Neural progenitor cell (in vitro differentiated cells): ENCODE measurements around the gene TRPM6. TPM values are rescaled to one million over a fixed set of nuclear protein-coding genes. Genes with fewer than 3 reads are reported as not detected.

Experiments
- DNase-seq: peaks from one replicate; pipeline ENCODE4 v3.0.0-alpha.2; 2016; ENCODE audit warnings: low spot score
- H2AFZ ChIP-seq: fragments of 200-600 bp; sonication (generic); replicated peaks from 2 replicates; pipeline ENCODE4 v1.6.1; 2016; ENCODE audit warnings: antibody characterized with exemption
- H3F3A ChIP-seq: fragments of 200-600 bp; sonication (generic); 2 replicates; pipeline ENCODE4 v1.6.1; 2016; ENCODE audit warnings: antibody characterized with exemption, low read depth
- H3K27ac ChIP-seq: fragments of 200-600 bp; sonication (generic); 2 replicates; pipeline ENCODE4 v1.5.1; 2016; ENCODE audit warnings: mild to moderate bottlenecking
- H3K27me3 ChIP-seq: fragments of 200-600 bp; sonication (generic); 2 replicates; pipeline ENCODE4 v1.6.1; 2016; ENCODE audit warnings: mild to moderate bottlenecking, moderate library complexity
- H3K36me3 ChIP-seq: fragments of 200-600 bp; sonication (generic); 2 replicates; pipeline ENCODE4 v1.5.1; 2016
- H3K4me1 ChIP-seq: fragments of 200-600 bp; sonication (generic); 2 replicates; pipeline ENCODE4 v1.6.1; 2016; ENCODE audit warnings: mixed run types
- H3K4me2 ChIP-seq: fragments of 200-600 bp; sonication (generic); 2 replicates; pipeline ENCODE4 v1.6.1; 2016
- H3K4me3 ChIP-seq: fragments of 200-600 bp; sonication (generic); 2 replicates; pipeline ENCODE4 v1.5.1; 2016
- H3K79me2 ChIP-seq: fragments of 200-600 bp; sonication (generic); 2 replicates; pipeline ENCODE4 v1.6.1; 2016; ENCODE audit warnings: low read depth
- H3K9ac ChIP-seq: fragments of 200-600 bp; sonication (generic); 2 replicates; pipeline ENCODE4 v1.6.1; 2016
- H3K9me3 ChIP-seq: fragments of 200-600 bp; sonication (generic); 2 replicates; pipeline ENCODE4 v1.5.1; 2016; ENCODE audit warnings: low read depth
- H4K20me1 ChIP-seq: fragments of 200-600 bp; sonication (generic); 2 replicates; pipeline ENCODE4 v1.6.1; 2016; ENCODE audit warnings: low read depth
- H3K27ac Mint-ChIP-seq: 3 replicates; pipeline ENCODE4 v1.8.0; 2021; ENCODE audit warnings: mixed read lengths
- H3K27me3 Mint-ChIP-seq: 2 replicates; pipeline ENCODE4 v1.8.0; 2022; ENCODE audit warnings: low read depth, mild to moderate bottlenecking, inconsistent platforms, moderate library complexity, mixed read lengths; ENCODE audit not compliant: insufficient read depth
- H3K36me3 Mint-ChIP-seq: 3 replicates; pipeline ENCODE4 v1.8.0; 2021; ENCODE audit warnings: mixed read lengths
- H3K4me1 Mint-ChIP-seq: 3 replicates; pipeline ENCODE4 v1.8.0; 2021; ENCODE audit warnings: mixed read lengths
- H3K4me3 Mint-ChIP-seq: 3 replicates; pipeline ENCODE4 v1.8.0; 2021; ENCODE audit warnings: mild to moderate bottlenecking, moderate library complexity, mixed read lengths
- H3K9me3 Mint-ChIP-seq: 3 replicates; pipeline ENCODE4 v1.8.0; 2020; ENCODE audit warnings: mixed read lengths
- EZH2 ChIP-seq: fragments of 200-600 bp; sonication (generic); IDR thresholded peaks from 2 replicates; pipeline ENCODE4 v1.6.1; 2017; ENCODE audit warnings: antibody characterized with exemption, mild to moderate bottlenecking, moderate library complexity
- EZH2phosphoT487 ChIP-seq: fragments of 200-600 bp; sonication (generic); IDR thresholded peaks from 2 replicates; pipeline ENCODE4 v1.6.1; 2017; ENCODE audit warnings: antibody characterized with exemption
- total RNA-seq: library from RNA; depleted of rRNA; stranded (reverse); fragments of >200 nt; gene quantifications from 2 replicates; pipeline ENCODE4 v1.2.3, GENCODE V29; 2015; ENCODE audit warnings: low replicate concordance
- TF ChIP-seq, protein P1 (sequence below): fragments of 200-600 bp; sonication (generic); IDR thresholded peaks from 2 replicates; pipeline ENCODE4 v1.5.1; 2017; ENCODE audit warnings: antibody characterized with exemption, mild to moderate bottlenecking

TRPM6 gene
- total RNA-seq, 1 donor from 2014 or later: not detected

DNA sequence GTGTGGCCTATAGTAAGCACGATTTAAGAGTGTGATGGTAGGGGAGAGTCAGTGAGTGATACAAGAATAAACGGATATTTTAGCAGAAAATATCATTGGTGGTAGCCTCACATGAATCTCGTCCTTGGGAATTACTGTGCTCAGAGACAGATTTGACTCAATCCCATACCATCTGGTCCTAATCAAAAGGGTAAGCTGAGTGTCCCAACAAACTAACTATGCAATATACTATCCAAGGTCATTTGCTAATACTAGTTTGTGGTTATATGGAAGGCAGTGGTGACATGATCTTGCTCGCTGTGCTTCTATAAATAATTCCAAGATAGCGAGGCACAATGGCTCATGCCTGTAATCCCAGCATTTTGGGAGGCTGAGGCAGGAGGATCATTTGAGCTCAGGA is 103.2 kb downstream of the TRPM6 start:
- Histone ChIP-seq H3K4me1 (no peaks in the 10 kb centered on the region), H3K9ac (no peak overlapping the region), H3K9me3 (no peaks in the 10 kb centered on the region), H2AFZ (no peak overlapping the region), H3K4me2 (no peak overlapping the region), H4K20me1 (no peaks in the 10 kb centered on the region), H3K36me3 (no peaks in the 10 kb centered on the region), H3F3A (no peaks in the 10 kb centered on the region), H3K4me3 (no peak overlapping the region), H3K27me3 (no peaks in the 10 kb centered on the region), H3K27ac (no peak overlapping the region), H3K79me2 (no peaks in the 10 kb centered on the region)
- peaks cover 2% of the 10 kb centered on the region for H3K27me3 Mint-ChIP-seq
- no peak overlapping the region for H3K27ac Mint-ChIP-seq
- no peaks in the 10 kb centered on the region for H3K9me3 Mint-ChIP-seq
- H3K4me3 Mint-ChIP-seq: no peak overlapping the region
- H3K36me3 Mint-ChIP-seq: no peaks in the 10 kb centered on the region
- no peak for TF ChIP-seq EZH2phosphoT487
- TF ChIP-seq, protein P1, sequence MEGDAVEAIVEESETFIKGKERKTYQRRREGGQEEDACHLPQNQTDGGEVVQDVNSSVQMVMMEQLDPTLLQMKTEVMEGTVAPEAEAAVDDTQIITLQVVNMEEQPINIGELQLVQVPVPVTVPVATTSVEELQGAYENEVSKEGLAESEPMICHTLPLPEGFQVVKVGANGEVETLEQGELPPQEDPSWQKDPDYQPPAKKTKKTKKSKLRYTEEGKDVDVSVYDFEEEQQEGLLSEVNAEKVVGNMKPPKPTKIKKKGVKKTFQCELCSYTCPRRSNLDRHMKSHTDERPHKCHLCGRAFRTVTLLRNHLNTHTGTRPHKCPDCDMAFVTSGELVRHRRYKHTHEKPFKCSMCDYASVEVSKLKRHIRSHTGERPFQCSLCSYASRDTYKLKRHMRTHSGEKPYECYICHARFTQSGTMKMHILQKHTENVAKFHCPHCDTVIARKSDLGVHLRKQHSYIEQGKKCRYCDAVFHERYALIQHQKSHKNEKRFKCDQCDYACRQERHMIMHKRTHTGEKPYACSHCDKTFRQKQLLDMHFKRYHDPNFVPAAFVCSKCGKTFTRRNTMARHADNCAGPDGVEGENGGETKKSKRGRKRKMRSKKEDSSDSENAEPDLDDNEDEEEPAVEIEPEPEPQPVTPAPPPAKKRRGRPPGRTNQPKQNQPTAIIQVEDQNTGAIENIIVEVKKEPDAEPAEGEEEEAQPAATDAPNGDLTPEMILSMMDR: no peak
- TF ChIP-seq EZH2: no peak
- DNase-seq: no peak
- no peaks in the 10 kb centered on the region for H3K4me1 Mint-ChIP-seq

DNA sequence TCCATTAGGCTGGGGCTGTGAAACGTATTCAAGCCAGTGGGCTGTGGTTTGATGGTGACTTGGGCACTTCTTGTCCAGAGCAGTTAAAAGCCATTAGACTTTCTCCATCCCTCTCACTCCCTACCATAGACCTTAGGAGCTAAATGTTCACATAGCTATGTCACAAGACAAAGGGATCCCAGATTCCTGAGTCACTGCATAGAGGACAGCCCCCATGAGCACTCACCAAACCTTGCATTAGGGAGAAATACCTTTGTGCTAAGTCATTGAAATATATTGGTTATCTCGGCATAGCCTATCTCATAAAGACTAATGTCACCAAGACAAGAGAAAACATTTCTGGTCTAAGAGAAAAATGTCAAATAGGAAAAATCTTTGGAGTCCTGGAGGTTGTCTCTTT is 104.3 kb downstream of the TRPM6 start:
- Histone ChIP-seq H3K4me1 (no peaks in the 10 kb centered on the region), H3K36me3 (no peaks in the 10 kb centered on the region), H3K4me3 (no peak overlapping the region), H3K27ac (no peak overlapping the region), H2AFZ (no peak overlapping the region), H3K9ac (no peak overlapping the region), H3K79me2 (no peaks in the 10 kb centered on the region), H3F3A (no peaks in the 10 kb centered on the region), H4K20me1 (no peaks in the 10 kb centered on the region), H3K4me2 (no peak overlapping the region), H3K27me3 (no peaks in the 10 kb centered on the region), H3K9me3 (no peaks in the 10 kb centered on the region)
- H3K27me3 Mint-ChIP-seq: peaks cover 2% of the 10 kb centered on the region
- H3K9me3 Mint-ChIP-seq: no peaks in the 10 kb centered on the region
- H3K4me3 Mint-ChIP-seq: no peak overlapping the region
- H3K27ac Mint-ChIP-seq: no peak overlapping the region
- no peak for TF ChIP-seq EZH2phosphoT487
- TF ChIP-seq, protein P1: no peak
- no peak for TF ChIP-seq EZH2
- no peaks in the 10 kb centered on the region for H3K4me1 Mint-ChIP-seq
- no peaks in the 10 kb centered on the region for H3K36me3 Mint-ChIP-seq
- DNase-seq: no peak

DNA sequence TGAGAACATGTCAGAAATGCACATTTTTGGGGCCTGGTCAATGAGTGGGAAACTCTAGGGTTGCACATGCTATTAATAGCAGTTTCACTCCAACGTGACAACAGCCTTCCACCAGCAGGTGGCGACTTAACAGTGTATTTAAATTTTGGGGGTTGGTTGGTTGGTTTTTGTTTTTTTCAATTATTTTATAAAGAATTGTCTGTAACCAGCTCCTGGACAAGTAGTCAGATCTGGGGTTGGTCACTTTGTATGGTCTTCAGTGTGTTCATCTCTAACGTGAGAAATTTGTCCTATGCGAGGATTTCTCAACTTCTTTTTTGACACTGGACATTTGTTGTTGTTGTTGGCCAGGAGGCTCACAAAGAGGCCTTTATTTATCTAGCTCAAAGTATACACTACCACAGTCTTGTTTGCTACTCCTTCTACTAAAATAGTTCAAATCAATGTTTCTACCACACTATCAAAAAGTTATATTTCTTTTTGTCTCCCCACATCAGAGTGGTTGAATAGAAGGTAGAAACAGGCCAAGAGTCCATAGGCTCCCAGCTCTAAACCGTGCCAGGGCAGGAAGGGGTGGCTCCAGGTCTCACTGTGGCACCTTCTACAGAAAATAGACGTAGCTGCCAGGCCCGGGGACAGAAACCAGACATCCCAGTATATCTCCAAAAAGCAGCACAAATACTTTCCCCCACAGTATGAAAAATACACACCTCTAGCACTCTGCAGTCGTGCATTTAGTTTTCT is 110.4 kb downstream of the TRPM6 start:
- TF ChIP-seq EZH2: no peak
- TF ChIP-seq, protein P1: peak; percentile 90
- H3K36me3 ChIP-seq: no peaks in the 10 kb centered on the region
- H3K27me3 ChIP-seq: no peaks in the 10 kb centered on the region
- no peaks in the 10 kb centered on the region for H3F3A ChIP-seq
- Mint-ChIP-seq H3K9me3 (no peaks in the 10 kb centered on the region), H3K27ac (no peak overlapping the region), H3K27me3 (no peaks in the 10 kb centered on the region), H3K36me3 (no peaks in the 10 kb centered on the region), H3K4me3 (no peak overlapping the region), H3K4me1 (no peaks in the 10 kb centered on the region)
- no peaks in the 10 kb centered on the region for H3K9me3 ChIP-seq
- no peak overlapping the region for H3K4me3 ChIP-seq
- H3K9ac ChIP-seq: no peak overlapping the region
- no peaks in the 10 kb centered on the region for H3K4me1 ChIP-seq
- DNase-seq: peak; percentile 84
- H3K79me2 ChIP-seq: no peaks in the 10 kb centered on the region
- no peak overlapping the region for H3K27ac ChIP-seq
- peak overlapping the region; percentile 74 for H2AFZ ChIP-seq
- H3K4me2 ChIP-seq: no peak overlapping the region
- no peaks in the 10 kb centered on the region for H4K20me1 ChIP-seq
